ENCODE measurements around the gene KCNMA1.

GRCh38 chr10:77284797-77285196, 352.8 kb downstream of the KCNMA1 start:
- TF ChIP-seq POLR2AphosphoS5 (IDR thresholded peaks at IDR 0.05) (no peak), CTCF (IDR thresholded peaks at IDR 0.05) (no peak), EP300 (IDR thresholded peaks at IDR 0.05) (no peak)
